A673 (cell line): Measurements from ENCODE around the gene SLAMF7. TPM values are rescaled to one million over a fixed set of nuclear protein-coding genes. Genes with fewer than 3 reads are reported as not detected.

ENCODE experiments used
- BruUV-seq: library from RNA; stranded (reverse); fragments of 400-500 nt; replicated peaks from 2 replicates; lab custom pipeline; 2021; lab: Mats Ljungman, UMichigan
- CTCF ChIA-PET: fragments of 300-600 bp; sonication (Branson Sonifier 250); formaldehyde crosslinking; loops from one replicate; lab custom pipeline; 2022; ENCODE audit warnings: antibody characterized with exemption; lab: Charles Lee
- POLR2A ChIA-PET: fragments of 300-600 bp; sonication (Branson Sonifier 250); formaldehyde crosslinking; loops from one replicate; lab custom pipeline; 2022; ENCODE audit warnings: antibody characterized with exemption; ENCODE audit not compliant: low non-redundant PET; lab: Charles Lee
- DNase-seq: peaks from one replicate; pipeline ENCODE4 v3.0.0-alpha.2; 2015; ENCODE audit warnings: low spot score
- H3K27ac ChIP-seq: fragments of 200-600 bp; sonication (generic); 2 replicates; pipeline ENCODE4 v1.5.1; 2016; ENCODE audit warnings: mixed run types, low read depth, mild to moderate bottlenecking, mixed read lengths, antibody characterized with exemption, low read length; ENCODE audit not compliant: poor library complexity, severe bottlenecking
- H3K27me3 ChIP-seq: fragments of 200-600 bp; sonication (generic); replicated peaks from 2 replicates; pipeline ENCODE4 v1.6.1; 2017; ENCODE audit warnings: mixed run types, low read depth, mild to moderate bottlenecking, mixed read lengths, antibody characterized with exemption, low read length; ENCODE audit not compliant: insufficient read depth, poor library complexity
- H3K36me3 ChIP-seq: fragments of 200-600 bp; sonication (generic); 2 replicates; pipeline ENCODE4 v1.6.1; 2016; ENCODE audit warnings: mixed run types, mild to moderate bottlenecking, mixed read lengths, antibody characterized with exemption, low read length; ENCODE audit not compliant: insufficient read depth, poor library complexity, severe bottlenecking
- H3K4me1 ChIP-seq: fragments of 200-600 bp; sonication (generic); 2 replicates; pipeline ENCODE4 v1.6.1; 2017; ENCODE audit warnings: mixed run types, mild to moderate bottlenecking, mixed read lengths, antibody characterized with exemption, low read length; ENCODE audit not compliant: insufficient read depth, poor library complexity, severe bottlenecking
- H3K4me3 ChIP-seq: fragments of 200-600 bp; sonication (generic); 2 replicates; pipeline ENCODE4 v1.5.1; 2016; ENCODE audit warnings: low read depth, mixed run types, mild to moderate bottlenecking, mixed read lengths, low read length; ENCODE audit not compliant: poor library complexity, severe bottlenecking
- H3K9me3 ChIP-seq: fragments of 200-600 bp; sonication (generic); 2 replicates; pipeline ENCODE4 v1.6.1; 2016; ENCODE audit warnings: mixed run types, low read depth, mild to moderate bottlenecking, mixed read lengths, antibody characterized with exemption, low read length; ENCODE audit not compliant: poor library complexity, severe bottlenecking
- EZH2 ChIP-seq: fragments of 200-600 bp; sonication (generic); IDR thresholded peaks from 2 replicates; pipeline ENCODE4 v1.6.1; 2017; ENCODE audit warnings: borderline replicate concordance, low read depth, mild to moderate bottlenecking, mixed read lengths, antibody characterized with exemption, low read length; ENCODE audit not compliant: poor library complexity, severe bottlenecking
- intact Hi-C: fragments of 100-400 bp; cut with micrococcal nuclease; formaldehyde crosslinking; loops from one replicate; pipeline ENCODE4 v1.10.0; 2022; ENCODE audit not compliant: unreplicated experiment
- total RNA-seq: library from RNA; stranded (reverse); gene quantifications from 2 replicates; pipeline ENCODE4 v1.2.3, GENCODE V29; 2021
- TF ChIP-seq, protein P1 (sequence below): fragments of 300-800, 200-600 bp; sonication (generic); conservative IDR thresholded peaks from 2 replicates; pipeline ENCODE4 v1.5.1; 2017; ENCODE audit warnings: low read depth, mild to moderate bottlenecking, antibody characterized with exemption, low read length, moderate library complexity, mixed read lengths

SLAMF7 gene
- total RNA-seq, 1 experiment from 2014 or later: not detected

DNA sequence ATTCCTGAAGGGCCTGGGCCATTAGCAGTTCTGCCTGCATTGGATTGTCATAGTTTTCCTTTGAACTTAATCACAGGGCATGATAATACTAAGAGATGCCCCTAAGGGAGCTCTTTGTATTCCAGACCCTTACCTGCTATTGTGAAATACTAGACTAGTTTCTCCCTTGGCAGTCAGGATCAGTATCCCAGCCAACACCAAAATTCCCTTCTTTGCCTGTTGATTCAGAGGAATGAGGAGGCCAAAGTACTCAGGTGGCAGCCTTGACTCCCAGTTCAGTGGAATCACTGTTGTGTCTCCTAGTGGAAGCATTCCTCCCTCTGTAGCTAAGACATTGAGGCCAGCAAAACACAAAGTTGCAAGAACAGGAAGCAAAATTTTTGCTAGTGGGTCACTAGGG is 20.7 kb downstream of the SLAMF7 start:
- intact Hi-C loops: no loop called here
- no TSS peak for BruUV-seq
- Histone ChIP-seq H3K4me1 (no peaks in the 10 kb centered on the region), H3K27me3 (no peaks in the 10 kb centered on the region), H3K27ac (no peak overlapping the region), H3K4me3 (no peak overlapping the region), H3K36me3 (no peaks in the 10 kb centered on the region), H3K9me3 (no peaks in the 10 kb centered on the region)
- TF ChIP-seq EZH2: no peak
- TF ChIP-seq, protein P1, sequence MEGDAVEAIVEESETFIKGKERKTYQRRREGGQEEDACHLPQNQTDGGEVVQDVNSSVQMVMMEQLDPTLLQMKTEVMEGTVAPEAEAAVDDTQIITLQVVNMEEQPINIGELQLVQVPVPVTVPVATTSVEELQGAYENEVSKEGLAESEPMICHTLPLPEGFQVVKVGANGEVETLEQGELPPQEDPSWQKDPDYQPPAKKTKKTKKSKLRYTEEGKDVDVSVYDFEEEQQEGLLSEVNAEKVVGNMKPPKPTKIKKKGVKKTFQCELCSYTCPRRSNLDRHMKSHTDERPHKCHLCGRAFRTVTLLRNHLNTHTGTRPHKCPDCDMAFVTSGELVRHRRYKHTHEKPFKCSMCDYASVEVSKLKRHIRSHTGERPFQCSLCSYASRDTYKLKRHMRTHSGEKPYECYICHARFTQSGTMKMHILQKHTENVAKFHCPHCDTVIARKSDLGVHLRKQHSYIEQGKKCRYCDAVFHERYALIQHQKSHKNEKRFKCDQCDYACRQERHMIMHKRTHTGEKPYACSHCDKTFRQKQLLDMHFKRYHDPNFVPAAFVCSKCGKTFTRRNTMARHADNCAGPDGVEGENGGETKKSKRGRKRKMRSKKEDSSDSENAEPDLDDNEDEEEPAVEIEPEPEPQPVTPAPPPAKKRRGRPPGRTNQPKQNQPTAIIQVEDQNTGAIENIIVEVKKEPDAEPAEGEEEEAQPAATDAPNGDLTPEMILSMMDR: no peak
- ChIA-PET CTCF (no interaction called here), POLR2A (no interaction called here)
- no peak for DNase-seq

DNA sequence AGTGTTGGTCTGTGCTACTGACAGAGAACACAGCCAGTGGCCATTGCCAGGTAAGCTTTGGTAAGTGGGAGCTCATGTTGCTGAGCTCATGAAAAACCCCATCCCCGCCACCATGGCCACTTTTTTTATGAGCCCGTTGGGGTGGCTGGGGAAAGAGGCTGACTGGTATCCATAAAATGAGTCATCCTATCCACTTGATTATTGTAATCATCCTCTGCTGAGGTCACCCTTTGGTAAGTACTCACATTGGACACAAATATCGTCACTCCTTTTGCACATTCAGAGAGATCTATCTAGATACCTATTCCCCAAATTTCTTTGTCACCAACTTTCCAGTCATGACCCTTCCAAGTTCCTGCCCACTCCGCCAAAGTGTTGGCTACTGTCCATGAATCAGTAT is 22.0 kb downstream of the SLAMF7 start:
- no peak for TF ChIP-seq EZH2
- H3K36me3 ChIP-seq: no peaks in the 10 kb centered on the region
- no TSS peak for BruUV-seq
- no peaks in the 10 kb centered on the region for H3K9me3 ChIP-seq
- POLR2A ChIA-PET: no interaction called here
- CTCF ChIA-PET: no interaction called here
- no peak for DNase-seq
- H3K4me1 ChIP-seq: no peaks in the 10 kb centered on the region
- intact Hi-C loops: no loop called here
- no peak overlapping the region for H3K4me3 ChIP-seq
- no peaks in the 10 kb centered on the region for H3K27me3 ChIP-seq
- no peak overlapping the region for H3K27ac ChIP-seq

DNA sequence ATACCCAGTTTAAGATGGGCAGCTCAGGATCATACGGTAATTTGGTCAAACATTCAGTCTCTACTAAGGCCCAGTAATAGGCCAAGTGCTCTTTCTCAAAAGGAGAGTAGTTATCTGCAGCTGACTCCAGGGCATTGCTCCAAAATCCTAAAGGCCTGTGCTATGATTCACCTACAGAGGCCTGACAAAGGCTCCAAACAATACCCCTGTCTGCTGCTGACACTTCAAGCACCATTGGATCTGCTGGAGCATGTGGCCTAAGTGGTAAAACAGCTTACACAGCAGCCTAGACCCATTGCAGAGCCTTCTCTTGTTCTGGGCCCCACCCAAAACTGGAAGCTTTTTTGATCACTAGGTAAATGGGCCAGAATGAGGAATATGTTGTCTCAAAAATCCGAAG is 22.8 kb downstream of the SLAMF7 start:
- TF ChIP-seq, protein P1: no peak
- TF ChIP-seq EZH2: no peak
- Histone ChIP-seq H3K9me3 (no peaks in the 10 kb centered on the region), H3K4me1 (no peaks in the 10 kb centered on the region), H3K27me3 (no peaks in the 10 kb centered on the region), H3K4me3 (no peak overlapping the region), H3K27ac (no peak overlapping the region), H3K36me3 (no peaks in the 10 kb centered on the region)
- POLR2A ChIA-PET: no interaction called here
- CTCF ChIA-PET: no interaction called here
- BruUV-seq: no TSS peak
- DNase-seq: no peak
- intact Hi-C loops: no loop called here

DNA sequence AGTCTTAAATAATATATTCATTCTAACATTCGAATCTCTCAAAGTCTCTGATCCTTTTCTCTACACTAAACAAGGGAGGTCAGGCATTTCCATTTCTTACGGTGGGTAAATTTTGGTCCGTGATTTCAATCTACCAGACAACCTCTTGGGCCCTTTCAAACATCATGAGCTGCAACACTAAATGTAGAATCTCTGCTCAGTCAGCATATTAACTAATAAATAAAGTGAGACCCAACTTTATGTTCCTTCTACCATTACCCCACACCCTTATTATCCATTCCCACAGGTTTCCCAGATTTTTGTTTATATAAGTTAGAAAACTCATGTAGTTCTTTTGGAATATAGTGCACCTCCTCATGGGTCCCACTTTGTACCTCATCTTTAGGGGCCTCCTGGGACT is 24.9 kb downstream of the SLAMF7 start:
- BruUV-seq: no TSS peak
- ChIA-PET POLR2A (no interaction called here), CTCF (no interaction called here)
- Histone ChIP-seq H3K4me1 (no peaks in the 10 kb centered on the region), H3K9me3 (no peaks in the 10 kb centered on the region), H3K27me3 (no peaks in the 10 kb centered on the region), H3K36me3 (no peaks in the 10 kb centered on the region), H3K4me3 (no peak overlapping the region), H3K27ac (no peak overlapping the region)
- intact Hi-C loops: no loop called here
- TF ChIP-seq EZH2: no peak
- TF ChIP-seq, protein P1: no peak
- DNase-seq: no peak
